Measurements from ENCODE around the gene NPHS1. TPM values are rescaled to one million over a fixed set of nuclear protein-coding genes. Genes with fewer than 3 reads are reported as not detected.

The NPHS1 gene
- total RNA-seq, 4 donors from 2014 or later = not detected

GRCh38 chr19:35824150-35824549, 28.2 kb downstream of the NPHS1 start:
- H3K9me3 ChIP-seq = no peaks in the 10 kb centered on the region
- in situ Hi-C loops (cut with MboI; ENCODE audit: low pct_ligation_motif_present in 1 of 4, low pct_unique_long_range_greater_than_20kb in 1 of 4, low sequenced_read_pairs in 3 of 4) (no loop called here), intact Hi-C loops (cut with DNase I; ENCODE audit: low total_unique reads) (no loop called here)
- WGBS, 2 donors (ENCODE audit: low coverage in 1 of 2) = 71 to 84% methylated on average over 4 to 5 of the region's 5 CpGs
- H3K4me1 ChIP-seq = no peaks in the 10 kb centered on the region
- H3K27me3 ChIP-seq = peaks cover 8% of the 10 kb centered on the region
- no peak overlapping the region for H3K4me3 ChIP-seq
- H3K36me3 ChIP-seq = no peaks in the 10 kb centered on the region
- no peak overlapping the region for H3K27ac ChIP-seq
- DNase-seq = no peak
- no peak for TF ChIP-seq CTCF (IDR thresholded peaks at IDR 0.05)
- no peak for TF ChIP-seq POLR2A (IDR thresholded peaks at IDR 0.05)
- no peak for TF ChIP-seq POLR2AphosphoS5 (IDR thresholded peaks at IDR 0.05)
- no peak for TF ChIP-seq EP300 (IDR thresholded peaks at IDR 0.05; ENCODE audit: low read depth)

- Histone ChIP-seq H3K27me3 (peaks cover 17% of the 10 kb centered on the region), H3K27ac (no peak overlapping the region), H3K36me3 (no peaks in the 10 kb centered on the region), H3K9me3 (no peaks in the 10 kb centered on the region), H3K4me1 (no peaks in the 10 kb centered on the region), H3K4me3 (no peak overlapping the region)
- no peak for DNase-seq
- TF ChIP-seq CTCF (IDR thresholded peaks at IDR 0.05) = no peak
- TF ChIP-seq EP300 (IDR thresholded peaks at IDR 0.05; ENCODE audit: low read depth) = no peak
- TF ChIP-seq POLR2A (IDR thresholded peaks at IDR 0.05) = no peak
- no peak for TF ChIP-seq POLR2AphosphoS5 (IDR thresholded peaks at IDR 0.05)
- WGBS, 2 donors (ENCODE audit: low coverage in 1 of 2) = 72 to 73% methylated on average over 3 of the region's 3 CpGs
- in situ Hi-C loops (cut with MboI; ENCODE audit: low pct_ligation_motif_present in 1 of 4, low pct_unique_long_range_greater_than_20kb in 1 of 4, low sequenced_read_pairs in 3 of 4) (no loop called here), intact Hi-C loops (cut with DNase I; ENCODE audit: low total_unique reads) (no loop called here)
Measured at GRCh38 chr19:35822579-35822978, 29.7 kb downstream of the NPHS1 start.

GRCh38 chr19:35818445-35818844, 33.9 kb downstream of the NPHS1 start:
- no peaks in the 10 kb centered on the region for H3K4me1 ChIP-seq
- H3K27me3 ChIP-seq = peaks cover 32% of the 10 kb centered on the region
- intact Hi-C loops (cut with DNase I; ENCODE audit: low total_unique reads) (no loop called here), in situ Hi-C loops (cut with MboI; ENCODE audit: low pct_ligation_motif_present in 1 of 4, low pct_unique_long_range_greater_than_20kb in 1 of 4, low sequenced_read_pairs in 3 of 4) (no loop called here)
- 46 to 64% methylated on average over 2 to 3 of the region's 3 CpGs for WGBS, 2 donors (ENCODE audit: low coverage in 1 of 2)
- H3K36me3 ChIP-seq = no peaks in the 10 kb centered on the region
- no peaks in the 10 kb centered on the region for H3K9me3 ChIP-seq
- no peak overlapping the region for H3K27ac ChIP-seq
- no peak overlapping the region for H3K4me3 ChIP-seq
- no peak for DNase-seq
- TF ChIP-seq POLR2A (IDR thresholded peaks at IDR 0.05) = no peak
- no peak for TF ChIP-seq EP300 (IDR thresholded peaks at IDR 0.05; ENCODE audit: low read depth)
- TF ChIP-seq CTCF (IDR thresholded peaks at IDR 0.05) = no peak
- no peak for TF ChIP-seq POLR2AphosphoS5 (IDR thresholded peaks at IDR 0.05)

- WGBS, 2 donors (ENCODE audit: low coverage in 1 of 2) = 79 to 84% methylated on average over 3 to 9 of the region's 9 CpGs
- no peak for DNase-seq
- Histone ChIP-seq H3K27me3 (peaks cover 32% of the 10 kb centered on the region), H3K4me3 (no peak overlapping the region), H3K36me3 (no peaks in the 10 kb centered on the region), H3K9me3 (no peaks in the 10 kb centered on the region), H3K4me1 (no peaks in the 10 kb centered on the region), H3K27ac (no peak overlapping the region)
- in situ Hi-C loops (cut with MboI; ENCODE audit: low pct_ligation_motif_present in 1 of 4, low pct_unique_long_range_greater_than_20kb in 1 of 4, low sequenced_read_pairs in 3 of 4) = no loop called here
- TF ChIP-seq EP300 (IDR thresholded peaks at IDR 0.05; ENCODE audit: low read depth) = no peak
- no peak for TF ChIP-seq POLR2AphosphoS5 (IDR thresholded peaks at IDR 0.05)
- TF ChIP-seq POLR2A (IDR thresholded peaks at IDR 0.05) = no peak
- no peak for TF ChIP-seq CTCF (IDR thresholded peaks at IDR 0.05)
- intact Hi-C loops (cut with DNase I; ENCODE audit: low total_unique reads) = no loop called here
Measured at GRCh38 chr19:35816846-35817245, 35.5 kb downstream of the NPHS1 start.
